Fibroblast of skin of scalp (primary cell): ENCODE results near the gene CLCA2.
"Not testable (repeated sequence)": the region's sequence is repeated elsewhere in the genome, so short reads cannot be mapped to it uniquely, and the experiment has no call there.

Experiments
- DNase-seq: peaks from one replicate; pipeline ENCODE4 v3.0.0-alpha.2; 2013

The CLCA2 gene

DNA sequence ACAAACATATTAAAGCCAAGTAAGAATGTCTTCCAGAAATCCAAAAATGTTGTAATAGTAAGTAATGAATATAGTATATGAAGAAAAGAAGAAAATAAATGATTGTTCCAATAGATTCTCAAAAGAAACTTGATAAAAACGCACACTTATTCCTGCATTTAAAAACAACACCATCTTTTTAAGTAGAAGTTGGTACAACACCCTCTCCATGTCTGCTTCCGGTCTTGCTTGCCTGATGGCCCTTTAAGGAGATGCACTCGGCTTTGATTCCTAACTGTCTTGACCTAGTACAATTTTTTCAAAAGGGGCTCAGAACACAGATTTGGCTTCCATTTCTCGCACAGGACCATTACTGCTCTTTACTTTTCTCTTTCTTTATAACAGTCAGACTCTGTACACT, 53.7 kb downstream of the CLCA2 start:
- no peak for DNase-seq

DNA sequence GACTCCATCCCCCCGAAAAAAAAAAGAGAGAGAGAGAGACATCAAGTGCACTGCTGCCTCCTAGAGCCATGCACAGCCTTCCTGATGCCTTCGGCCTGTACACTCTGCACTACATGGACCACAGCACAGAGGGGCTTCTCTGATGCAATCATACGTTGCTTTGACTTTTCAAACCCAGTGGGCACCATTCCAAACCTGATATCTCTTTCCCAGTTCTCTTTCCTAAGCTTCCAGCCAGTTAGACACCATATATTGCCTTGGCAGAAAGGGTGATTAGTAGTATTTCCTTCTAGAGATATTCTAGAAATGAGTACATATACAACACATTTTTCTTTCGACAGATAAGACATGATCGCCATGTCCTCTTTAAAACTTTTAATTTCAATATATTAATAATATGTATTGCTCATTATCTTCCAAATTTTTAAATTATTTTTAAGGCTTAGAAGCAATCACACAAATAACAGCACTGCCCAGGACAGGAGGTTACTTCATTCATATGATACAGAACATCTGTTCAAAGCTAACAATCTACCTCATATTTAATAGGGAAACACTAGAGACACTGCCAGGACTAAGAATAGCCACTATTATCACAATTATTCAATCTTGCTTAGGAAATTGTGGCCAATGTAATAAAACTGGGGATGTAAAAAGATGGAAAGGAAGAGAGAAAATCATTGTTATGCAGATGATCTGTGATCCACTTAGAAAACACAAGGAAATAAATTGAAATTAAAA, 54.6 kb downstream of the CLCA2 start:
- no peak for DNase-seq

DNA sequence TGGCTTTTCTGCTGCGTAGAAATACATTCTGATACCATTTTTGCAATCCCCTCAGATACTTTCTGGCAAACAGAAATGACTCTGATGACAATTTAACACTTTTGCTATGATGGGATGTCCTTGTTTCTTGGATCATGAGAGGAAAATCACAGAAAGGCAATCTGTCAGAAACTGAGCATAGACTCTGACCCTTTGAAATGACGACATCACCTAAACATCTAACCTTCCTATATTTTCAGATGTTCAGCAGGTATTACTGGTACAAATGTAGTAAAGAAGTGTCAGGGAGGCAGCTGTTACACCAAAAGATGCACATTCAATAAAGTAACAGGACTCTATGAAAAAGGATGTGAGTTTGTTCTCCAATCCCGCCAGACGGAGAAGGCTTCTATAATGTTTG, 58.0 kb downstream of the CLCA2 start:
- DNase-seq: no peak

DNA sequence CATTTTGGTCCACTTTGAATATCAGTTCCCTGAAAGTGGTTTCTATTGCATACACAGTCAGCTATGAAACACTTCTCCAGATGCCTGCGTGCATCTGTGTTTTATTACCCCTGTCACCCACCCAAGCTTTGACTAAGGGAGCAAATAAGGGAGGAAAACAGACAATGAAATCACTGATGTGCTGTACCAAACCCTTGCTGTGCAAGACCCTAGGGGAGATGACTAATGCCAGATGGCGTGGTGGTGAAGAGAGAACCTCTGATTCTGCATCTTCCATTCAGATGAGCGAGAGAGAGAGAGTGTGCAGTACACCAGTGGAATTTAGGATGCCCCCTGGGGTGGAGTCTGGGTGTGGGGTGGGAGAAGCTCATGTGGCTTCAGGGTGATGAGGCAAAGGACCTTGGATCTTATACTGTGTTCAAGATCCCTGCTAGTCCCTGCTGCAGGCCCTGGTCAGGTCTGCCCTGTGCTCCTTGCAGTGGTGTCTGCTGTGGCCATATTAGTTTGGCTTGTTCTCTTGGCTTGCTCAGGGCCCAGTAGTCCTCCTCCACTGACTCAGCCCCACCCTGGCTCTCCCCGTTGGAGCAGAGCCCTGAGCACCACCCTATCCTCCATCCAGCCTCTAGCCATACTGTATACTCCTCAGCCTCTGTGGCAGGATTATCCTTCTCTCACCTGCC, 63.3 kb downstream of the CLCA2 start:
- peak; percentile 96 for DNase-seq

DNA sequence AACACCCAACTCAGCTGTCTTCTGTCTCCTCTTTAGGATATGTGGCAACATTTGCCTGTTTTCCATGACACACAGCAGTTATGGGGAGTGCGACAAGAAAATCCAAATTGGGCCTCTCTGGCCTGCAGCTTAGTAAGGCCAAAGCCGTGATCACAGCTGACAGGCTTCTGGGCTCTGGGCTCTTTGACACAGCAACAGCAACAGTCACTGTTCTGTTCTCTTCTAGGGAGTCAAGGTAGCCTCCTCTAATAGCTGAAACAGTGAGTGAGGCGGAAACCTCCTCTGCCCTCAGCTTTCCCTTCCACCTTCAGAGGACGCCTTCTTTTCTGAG, 63.8 kb downstream of the CLCA2 start:
- DNase-seq: no peak

DNA sequence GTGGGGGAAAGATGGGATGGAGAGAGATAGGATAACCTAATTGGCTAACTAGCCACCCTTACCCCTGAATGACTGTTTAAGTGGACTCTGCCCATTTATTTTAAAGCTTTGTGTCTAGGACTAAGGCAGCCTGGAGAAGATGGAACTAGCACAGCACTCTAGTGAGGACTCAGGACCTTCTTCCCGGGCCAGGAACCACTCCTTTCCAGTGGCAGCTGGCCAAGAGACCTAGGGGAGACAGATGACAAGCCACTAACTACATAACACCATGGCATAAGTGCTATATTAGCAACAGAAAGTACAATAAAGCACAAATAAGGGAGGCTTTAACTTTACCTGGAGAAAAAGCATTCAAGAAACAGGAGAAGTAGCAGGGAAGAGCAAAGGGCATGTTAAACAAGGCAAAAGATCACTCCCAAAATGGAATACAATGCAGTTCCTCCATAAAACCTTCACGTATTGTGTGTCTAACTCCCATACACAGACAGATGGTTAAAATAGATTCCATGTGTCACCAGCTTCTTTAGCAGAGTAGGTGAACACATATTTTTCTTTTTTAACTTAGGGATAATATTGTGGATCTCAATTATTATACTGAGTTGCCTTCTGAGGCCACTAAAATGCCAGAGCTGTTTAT, 65.4 kb downstream of the CLCA2 start:
- no peak for DNase-seq

DNA sequence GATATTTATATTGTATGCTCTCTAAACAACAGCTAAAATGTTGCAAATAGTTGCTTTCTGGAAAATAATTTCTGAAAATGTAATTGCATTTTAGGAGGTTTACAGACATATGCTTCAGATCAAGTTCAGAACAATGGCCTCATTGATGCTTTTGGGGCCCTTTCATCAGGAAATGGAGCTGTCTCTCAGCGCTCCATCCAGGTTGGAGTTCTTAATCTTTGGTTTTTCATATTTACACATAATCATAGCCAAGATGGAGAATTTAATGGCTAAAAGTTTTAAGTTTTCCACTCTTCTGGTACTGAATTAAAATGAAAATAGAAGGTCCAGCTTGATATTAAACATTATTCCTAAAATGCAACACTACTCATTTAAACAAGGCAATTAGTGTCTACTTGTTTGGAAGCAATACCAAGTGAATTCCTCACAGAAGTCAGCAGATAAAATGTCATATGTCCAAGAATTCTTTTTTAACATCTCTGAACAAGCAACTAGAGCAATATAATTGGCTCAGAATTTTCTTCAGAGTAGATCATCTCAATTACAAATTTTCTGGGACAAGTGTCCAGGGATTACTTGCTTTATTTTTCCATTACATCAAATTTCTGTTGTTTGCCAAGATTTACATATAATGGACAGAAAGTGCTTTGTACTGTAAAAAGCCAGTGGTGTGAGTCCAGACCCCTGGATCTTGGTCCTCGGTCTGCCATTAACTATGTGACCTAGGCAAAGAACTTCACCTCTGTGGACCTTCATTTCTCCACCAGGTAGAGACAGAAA, 67.4 kb downstream of the CLCA2 start:
- DNase-seq: no peak

DNA sequence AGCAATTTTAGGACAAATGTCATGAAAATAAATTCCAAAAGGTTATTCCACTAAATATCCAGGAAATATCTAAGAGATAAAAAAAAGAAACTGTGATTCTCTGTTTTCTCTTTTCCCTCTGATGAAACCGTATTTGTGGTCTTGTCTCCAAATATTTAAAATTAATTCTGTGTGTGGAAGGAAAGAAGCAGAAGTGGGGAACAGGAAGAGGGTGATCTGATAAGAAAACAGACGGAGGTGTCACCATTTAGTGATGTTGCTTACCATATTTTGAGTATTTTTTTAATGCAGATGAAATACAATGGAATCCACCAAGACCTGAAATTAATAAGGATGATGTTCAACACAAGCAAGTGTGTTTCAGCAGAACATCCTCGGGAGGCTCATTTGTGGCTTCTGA, 74.3 kb downstream of the CLCA2 start:
- DNase-seq: no peak

DNA sequence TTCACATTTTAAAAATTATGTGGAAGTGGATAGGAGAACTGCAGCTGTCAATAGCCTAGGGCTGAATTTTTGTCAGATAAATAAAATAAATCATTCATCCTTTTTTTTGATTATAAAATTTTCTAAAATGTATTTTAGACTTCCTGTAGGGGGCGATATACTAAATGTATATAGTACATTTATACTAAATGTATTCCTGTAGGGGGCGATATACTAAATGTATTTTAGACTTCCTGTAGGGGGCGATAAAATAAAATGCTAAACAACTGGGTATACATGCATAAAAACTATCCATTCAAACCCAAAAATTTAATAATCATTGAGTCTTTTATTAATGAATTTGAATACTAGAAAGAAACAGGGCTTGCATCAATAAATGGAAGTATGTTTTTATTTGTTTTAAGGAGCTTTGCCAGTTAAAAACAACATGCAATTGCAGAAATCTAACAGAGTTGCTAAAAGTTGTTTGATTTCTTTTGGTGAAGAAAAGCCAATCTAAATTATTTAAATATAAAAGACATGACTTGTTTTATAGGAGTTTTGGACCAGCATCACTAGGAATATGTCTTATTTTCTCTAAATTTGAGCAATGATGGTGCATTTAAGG, 76.1 kb downstream of the CLCA2 start:
- peak; percentile 30 for DNase-seq

DNA sequence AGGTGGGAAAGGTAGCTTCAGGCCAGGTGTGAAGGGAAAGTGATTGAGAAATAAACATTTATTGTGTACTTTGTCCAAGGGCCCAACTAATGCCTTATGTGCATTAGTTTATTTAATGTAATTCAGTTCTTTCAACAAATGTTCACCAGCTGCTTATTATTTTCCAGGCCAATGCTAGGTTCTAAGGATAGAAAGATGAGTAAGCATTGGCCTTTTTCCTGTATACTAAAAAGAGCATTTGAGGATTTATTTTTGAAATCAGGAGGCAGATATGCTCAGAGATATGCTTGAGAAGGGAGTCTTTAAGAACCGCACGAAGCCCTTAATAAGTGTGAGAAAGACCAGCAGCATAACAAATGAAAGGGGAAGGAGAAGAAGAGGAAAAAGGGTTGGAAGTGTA, 76.7 kb downstream of the CLCA2 start:
- DNase-seq: no peak

DNA sequence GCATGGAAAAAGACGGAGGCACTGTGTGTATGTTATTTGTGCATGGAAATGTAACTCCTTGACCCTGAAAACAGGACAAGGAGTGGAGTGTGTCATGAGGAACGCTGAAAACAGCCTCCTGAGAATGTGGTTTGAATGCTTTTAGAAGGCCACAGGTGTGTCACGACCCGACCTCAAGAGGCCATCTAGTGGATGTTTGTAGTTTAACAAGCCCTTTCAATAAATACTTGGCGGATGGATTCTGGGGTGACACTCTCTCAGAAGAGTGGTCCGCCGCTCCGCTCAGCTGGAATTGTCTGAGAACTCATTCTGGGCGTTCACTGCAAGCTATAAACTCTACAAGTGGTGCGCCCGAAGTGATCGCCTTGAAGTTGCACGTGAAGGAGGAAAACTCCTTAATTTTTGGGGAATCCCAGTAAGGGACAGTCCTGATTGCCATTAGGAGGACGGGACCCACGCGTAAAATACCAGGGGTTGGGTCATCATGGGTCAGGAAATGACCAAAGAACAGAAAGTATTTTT, 78.2 kb downstream of the CLCA2 start:
- not testable (repeated sequence) for DNase-seq

DNA sequence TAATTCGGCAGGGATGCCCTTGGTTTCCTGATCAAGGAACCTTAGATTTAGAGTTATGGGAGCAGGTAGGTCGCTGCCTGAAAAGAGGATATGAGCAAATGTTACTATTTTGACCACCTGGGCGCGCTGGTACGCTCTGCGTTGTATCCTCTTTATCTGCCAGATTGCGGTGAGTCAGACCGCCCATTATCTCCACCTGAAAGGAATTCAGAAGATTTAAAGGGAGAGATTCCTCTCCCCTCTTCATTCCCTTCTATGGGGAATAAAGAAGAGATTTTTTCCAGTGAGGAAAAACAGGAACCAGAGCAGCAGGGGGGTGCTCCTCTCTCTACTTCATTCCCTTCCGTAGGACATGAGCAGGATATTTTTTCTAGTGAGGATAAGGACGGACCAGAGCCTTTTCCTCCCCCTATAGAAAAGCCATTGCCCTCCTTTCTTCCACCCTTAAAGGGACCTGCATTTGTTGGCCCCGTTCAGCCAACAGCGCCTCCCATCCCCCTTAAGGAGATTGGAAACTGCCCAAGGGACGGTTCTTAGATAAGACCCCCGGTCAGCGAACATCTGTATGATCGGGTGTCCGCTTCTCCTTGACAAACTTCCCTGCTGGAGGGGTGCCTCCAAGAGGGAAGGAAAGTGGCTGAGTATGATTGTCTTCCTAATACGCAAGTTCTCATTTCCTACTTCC, 78.9 kb downstream of the CLCA2 start:
- no peak for DNase-seq

DNA sequence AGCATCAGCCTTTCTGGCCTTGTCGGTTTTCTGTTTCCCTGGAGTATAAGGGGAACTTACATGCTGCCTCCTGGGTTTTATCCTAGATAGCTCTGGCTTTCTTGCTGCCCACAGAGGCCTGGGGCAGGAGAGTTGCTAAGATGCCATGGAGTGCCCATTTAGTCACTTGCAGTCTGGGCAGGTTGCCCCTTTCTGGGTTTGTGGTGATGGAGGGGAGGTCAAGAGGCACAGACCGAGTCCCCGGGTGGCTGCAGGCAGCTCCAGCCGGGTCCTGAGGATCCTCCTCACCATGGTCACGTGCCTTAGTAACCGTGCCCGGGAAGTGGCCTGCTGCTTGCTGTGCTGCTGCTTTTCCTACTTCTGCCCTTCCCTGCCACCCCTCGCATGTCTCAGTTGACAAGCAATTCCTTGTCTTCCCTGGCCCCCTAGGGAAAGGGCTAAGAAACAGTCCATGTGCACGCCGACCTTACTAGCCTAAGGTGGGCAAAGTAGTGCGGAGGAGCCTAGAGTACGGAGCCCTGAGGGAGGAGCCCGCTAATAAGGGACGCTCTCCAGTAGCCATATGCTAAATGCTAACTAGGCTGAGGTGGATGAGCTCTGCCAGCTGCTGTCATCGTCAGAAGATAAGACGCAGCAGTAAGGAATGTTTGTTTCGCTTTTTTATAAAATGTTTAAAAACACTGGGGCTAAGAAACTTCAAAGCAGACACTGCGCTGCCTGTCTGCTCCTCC, 79.6 kb downstream of the CLCA2 start:
- DNase-seq: no peak

DNA sequence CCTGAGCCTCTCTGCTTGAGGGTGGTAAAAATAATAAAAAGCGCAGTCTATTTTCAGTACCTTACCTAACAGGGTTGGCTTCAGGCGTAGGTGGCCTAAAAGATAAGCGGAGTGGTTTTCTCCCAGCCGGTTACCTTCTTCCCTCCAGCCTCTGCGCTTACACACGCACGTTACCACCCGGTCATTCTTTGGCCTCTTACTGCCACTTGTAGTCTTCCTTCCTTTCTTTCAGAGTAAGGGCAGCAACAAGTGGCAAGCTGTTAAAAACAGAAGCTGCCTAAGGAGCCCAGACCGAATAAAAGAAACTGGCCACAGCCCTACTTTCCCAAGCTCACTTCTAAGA, 80.1 kb downstream of the CLCA2 start:
- DNase-seq: no peak

DNA sequence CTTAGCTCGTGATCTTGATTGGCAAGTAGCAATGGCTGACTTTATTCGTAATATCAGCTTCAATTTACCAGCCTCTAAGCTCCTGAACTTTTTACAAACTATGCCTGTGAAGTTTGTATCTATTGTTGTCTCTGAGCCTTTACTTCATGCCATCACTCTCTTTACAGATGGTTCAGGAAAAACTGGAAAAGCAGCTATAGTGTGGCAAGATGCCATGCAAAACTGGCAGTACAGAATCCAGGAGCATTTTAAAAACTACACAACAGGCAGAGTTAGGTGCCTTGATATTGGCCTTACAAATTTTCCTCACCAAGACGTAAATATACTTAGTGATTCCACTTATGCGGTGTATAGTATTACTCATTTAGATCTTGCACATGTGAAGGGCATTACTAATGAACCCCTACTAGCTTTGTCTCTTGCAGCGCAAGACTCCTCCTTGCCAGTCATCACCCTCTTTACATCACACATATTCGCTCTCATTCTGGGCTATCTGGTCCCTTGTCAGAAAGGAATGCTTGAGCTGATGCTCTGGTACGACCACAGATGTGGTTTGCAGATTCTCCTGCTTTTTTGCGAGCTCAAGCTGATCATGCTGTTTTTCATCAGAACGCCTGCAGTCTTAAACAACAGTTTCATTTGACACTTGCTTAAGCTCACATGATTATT, 81.1 kb downstream of the CLCA2 start:
- DNase-seq: peak; percentile 71

DNA sequence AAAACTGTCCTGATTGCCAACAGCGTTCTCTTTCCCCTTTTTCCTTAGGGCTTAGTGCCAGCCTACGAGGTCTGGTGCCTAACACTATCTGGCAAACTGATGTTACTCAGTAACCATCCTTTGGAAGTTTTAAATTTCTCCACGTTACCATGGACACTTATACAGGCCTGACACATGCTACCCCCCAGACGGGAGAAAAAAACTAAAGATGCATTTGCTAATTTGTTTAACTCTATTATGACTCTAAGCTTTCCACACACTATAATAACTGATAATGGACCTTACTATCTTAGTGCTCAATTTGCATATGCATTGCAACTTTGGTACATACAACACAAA, 81.6 kb downstream of the CLCA2 start:
- DNase-seq: no peak
